Thyroid gland (tissue), 4 donors: ENCODE data around the gene NACA2.
A peak's percentile ranks its signal among the peaks of the same experiment; 100 is the strongest.

Source experiments
- POLR2A ChIP-seq, 2 donors: fragments of 450-650 bp; IDR thresholded peaks; one replicate each; pipeline ENCODE4 v1.6.1; 2017; ENCODE audit warnings: antibody characterized with exemption in 2 of 2, mild to moderate bottlenecking in 2 of 2, moderate library complexity in 1 of 2
- TF ChIP-seq, protein P1 (sequence below), 6 experiments: fragments of 200-600 bp in 3 of 6; fragments of 450-650 bp in 3 of 6; sonication (generic) in 3 of 6; IDR thresholded peaks; one replicate each; pipeline ENCODE4 v1.5.1; 2016 to 2019; ENCODE audit warnings: antibody characterized with exemption in 6 of 6, mild to moderate bottlenecking in 2 of 6, inconsistent platforms in 1 of 6, moderate library complexity in 1 of 6

DNA sequence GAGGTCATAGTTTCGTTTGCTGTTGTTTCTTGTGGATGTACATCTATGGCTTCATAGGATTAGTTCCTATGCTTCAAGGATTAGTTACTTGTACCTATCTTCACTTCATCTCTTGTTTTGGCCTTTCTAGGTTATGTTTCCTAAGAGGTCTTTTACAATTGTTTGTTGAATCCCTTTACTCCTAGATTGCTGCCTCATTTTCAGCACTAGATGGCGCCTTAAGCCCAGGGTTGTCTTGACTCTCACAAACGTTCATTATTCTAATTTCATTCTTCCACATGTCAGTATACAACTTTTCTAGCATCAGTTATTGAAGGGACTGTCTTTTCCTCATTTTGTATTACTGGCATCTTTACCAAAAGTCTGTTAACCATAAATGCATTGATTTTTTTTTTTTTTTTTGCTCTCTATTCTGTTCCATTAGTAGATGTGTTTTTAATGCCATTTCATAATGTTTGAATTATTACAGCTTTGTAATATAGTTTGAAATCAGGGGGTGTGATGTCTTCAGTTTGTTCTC lies 45.0 kb upstream of the NACA2 start:
- TF ChIP-seq, protein P1, sequence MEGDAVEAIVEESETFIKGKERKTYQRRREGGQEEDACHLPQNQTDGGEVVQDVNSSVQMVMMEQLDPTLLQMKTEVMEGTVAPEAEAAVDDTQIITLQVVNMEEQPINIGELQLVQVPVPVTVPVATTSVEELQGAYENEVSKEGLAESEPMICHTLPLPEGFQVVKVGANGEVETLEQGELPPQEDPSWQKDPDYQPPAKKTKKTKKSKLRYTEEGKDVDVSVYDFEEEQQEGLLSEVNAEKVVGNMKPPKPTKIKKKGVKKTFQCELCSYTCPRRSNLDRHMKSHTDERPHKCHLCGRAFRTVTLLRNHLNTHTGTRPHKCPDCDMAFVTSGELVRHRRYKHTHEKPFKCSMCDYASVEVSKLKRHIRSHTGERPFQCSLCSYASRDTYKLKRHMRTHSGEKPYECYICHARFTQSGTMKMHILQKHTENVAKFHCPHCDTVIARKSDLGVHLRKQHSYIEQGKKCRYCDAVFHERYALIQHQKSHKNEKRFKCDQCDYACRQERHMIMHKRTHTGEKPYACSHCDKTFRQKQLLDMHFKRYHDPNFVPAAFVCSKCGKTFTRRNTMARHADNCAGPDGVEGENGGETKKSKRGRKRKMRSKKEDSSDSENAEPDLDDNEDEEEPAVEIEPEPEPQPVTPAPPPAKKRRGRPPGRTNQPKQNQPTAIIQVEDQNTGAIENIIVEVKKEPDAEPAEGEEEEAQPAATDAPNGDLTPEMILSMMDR (IDR thresholded peaks at IDR 0.05): peak in 4 of 6 experiments; percentile 18 to 49 (median 42)
- TF ChIP-seq POLR2A (IDR thresholded peaks at IDR 0.05): no peak
